Measurements from ENCODE around the gene CLDN12. TPM values are rescaled to one million over a fixed set of nuclear protein-coding genes. Genes with fewer than 3 reads are reported as not detected.

CLDN12 gene
- total RNA-seq, 2 experiments from 2014 or later: 5.4 to 5.8 TPM

Other genes starting within 250 kb of the CLDN12 start
- gene STEAP1, start 249.0 kb upstream of the CLDN12 start, total RNA-seq: under 1 TPM; 0.32 to 0.69 TPM
- gene STEAP2, start 191.7 kb upstream of the CLDN12 start, total RNA-seq: not detected
- gene CFAP69, start 158.3 kb upstream of the CLDN12 start, total RNA-seq: under 1 TPM; 0.25 to 0.70 TPM
- not detected for gene FAM237B, start 82.2 kb upstream of the CLDN12 start, total RNA-seq
- gene GTPBP10, start 56.7 kb upstream of the CLDN12 start, total RNA-seq: 10 to 100 TPM; 40.8 to 42.5 TPM
- gene PTTG1IP2, start 66.2 kb downstream of the CLDN12 start, total RNA-seq: not detected
- gene CDK14, start 192.9 kb downstream of the CLDN12 start, total RNA-seq: under 1 TPM; 0.80 to 0.84 TPM